SK-N-SH treated with all-trans-retinoic acid at 6 μM for 48 hours (cell line): ENCODE results near the gene KHSRP.

Experiments
- ISL1 ChIP-seq: fragments of 250-450 bp; sonication (Bioruptor Pico); IDR thresholded peaks from 2 replicates; pipeline ENCODE4 v2.1.2; 2022; ENCODE audit warnings: mild to moderate bottlenecking, moderate library complexity
- PPARA ChIP-seq: fragments of 250-450 bp; sonication (Bioruptor Pico); IDR thresholded peaks from 2 replicates; pipeline ENCODE4 v1.5.0; 2020; ENCODE audit warnings: mild to moderate bottlenecking, borderline replicate concordance
- TF ChIP-seq, protein P1 (sequence below): fragments of 250-450 bp; sonication (Bioruptor Pico); IDR thresholded peaks from 2 replicates; pipeline ENCODE4 v1.5.0; 2020; ENCODE audit warnings: mild to moderate bottlenecking, moderate library complexity

DNA sequence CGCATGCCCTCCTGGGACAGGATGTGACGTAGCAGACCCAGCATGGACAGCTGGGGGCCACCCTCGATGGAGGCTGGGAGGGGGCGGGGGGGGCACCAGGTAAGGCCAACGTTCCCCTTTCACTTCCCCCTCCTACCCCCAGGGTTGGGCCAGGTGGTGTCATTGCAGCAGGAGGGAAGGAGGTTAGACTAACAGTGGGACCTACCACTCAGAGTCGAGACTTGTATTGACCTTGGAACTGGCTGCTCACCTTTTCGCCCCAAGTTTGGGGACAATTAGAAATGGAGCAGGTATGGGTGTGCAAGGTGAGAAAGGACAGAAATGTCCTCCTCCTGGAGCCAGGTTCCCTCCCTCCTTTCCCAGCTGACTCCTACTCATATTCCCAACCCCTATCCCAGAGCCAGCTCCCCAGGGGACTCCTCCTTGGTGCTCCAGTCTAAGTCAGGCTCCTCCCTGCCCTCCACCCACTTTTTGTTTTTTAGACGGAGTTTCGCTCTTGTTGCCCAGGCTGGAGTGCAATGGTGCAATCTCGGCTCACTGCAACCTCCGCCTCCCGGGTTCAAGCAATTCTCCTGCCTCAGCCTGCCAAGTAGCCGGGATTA lies 17.6 kb upstream of the KHSRP start:
- TF ChIP-seq ISL1 (no peak), PPARA (CRISPR knock-in tag) (no peak)
- TF ChIP-seq, protein P1, sequence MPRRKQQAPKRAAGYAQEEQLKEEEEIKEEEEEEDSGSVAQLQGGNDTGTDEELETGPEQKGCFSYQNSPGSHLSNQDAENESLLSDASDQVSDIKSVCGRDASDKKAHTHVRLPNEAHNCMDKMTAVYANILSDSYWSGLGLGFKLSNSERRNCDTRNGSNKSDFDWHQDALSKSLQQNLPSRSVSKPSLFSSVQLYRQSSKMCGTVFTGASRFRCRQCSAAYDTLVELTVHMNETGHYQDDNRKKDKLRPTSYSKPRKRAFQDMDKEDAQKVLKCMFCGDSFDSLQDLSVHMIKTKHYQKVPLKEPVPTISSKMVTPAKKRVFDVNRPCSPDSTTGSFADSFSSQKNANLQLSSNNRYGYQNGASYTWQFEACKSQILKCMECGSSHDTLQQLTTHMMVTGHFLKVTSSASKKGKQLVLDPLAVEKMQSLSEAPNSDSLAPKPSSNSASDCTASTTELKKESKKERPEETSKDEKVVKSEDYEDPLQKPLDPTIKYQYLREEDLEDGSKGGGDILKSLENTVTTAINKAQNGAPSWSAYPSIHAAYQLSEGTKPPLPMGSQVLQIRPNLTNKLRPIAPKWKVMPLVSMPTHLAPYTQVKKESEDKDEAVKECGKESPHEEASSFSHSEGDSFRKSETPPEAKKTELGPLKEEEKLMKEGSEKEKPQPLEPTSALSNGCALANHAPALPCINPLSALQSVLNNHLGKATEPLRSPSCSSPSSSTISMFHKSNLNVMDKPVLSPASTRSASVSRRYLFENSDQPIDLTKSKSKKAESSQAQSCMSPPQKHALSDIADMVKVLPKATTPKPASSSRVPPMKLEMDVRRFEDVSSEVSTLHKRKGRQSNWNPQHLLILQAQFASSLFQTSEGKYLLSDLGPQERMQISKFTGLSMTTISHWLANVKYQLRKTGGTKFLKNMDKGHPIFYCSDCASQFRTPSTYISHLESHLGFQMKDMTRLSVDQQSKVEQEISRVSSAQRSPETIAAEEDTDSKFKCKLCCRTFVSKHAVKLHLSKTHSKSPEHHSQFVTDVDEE (CRISPR knock-in tag): no peak
